ENCODE results near the gene GARIN5A.

GRCh38 chr19:50507376-50507775 is 30.7 kb upstream of the GARIN5A start:
- no peak for TF ChIP-seq CTCF (IDR thresholded peaks at IDR 0.05)
- no peak for TF ChIP-seq POLR2A (IDR thresholded peaks at IDR 0.05)

All from testis (tissue), 2 donors.